Measurements from ENCODE around the gene XYLT1. TPM values are rescaled to one million over a fixed set of nuclear protein-coding genes. Genes with fewer than 3 reads are reported as not detected.

Gene XYLT1
- total and polyA plus RNA-seq, 8 donors, result 6.0 to 8.4 (median 7.3) TPM

GRCh38 chr16:17348042-17348783 is 122.5 kb downstream of the XYLT1 start:
- TF ChIP-seq CTCF (IDR thresholded peaks at IDR 0.05), result no peak
- H3K9me3 ChIP-seq, result no peaks in the 10 kb centered on the region
- H3K36me3 ChIP-seq, result no peaks in the 10 kb centered on the region
- DNase-seq, result no peak
- H3K27ac ChIP-seq, result peak overlapping the region in 1 of 2 donors; percentile 15
- peaks cover 0 to 90% of the 10 kb centered on the region in 2 donors for H3K4me1 ChIP-seq
- intact Hi-C loops (cut with DNase I), result no loop called here
- no peak overlapping the region for H3K4me3 ChIP-seq
- no peak for ATAC-seq
- H3K27me3 ChIP-seq, result no peaks in the 10 kb centered on the region

- no peak for DNase-seq
- TF ChIP-seq CTCF (IDR thresholded peaks at IDR 0.05), result no peak
- no peak for ATAC-seq
- Histone ChIP-seq H3K27ac (no peak overlapping the region), H3K4me1 (peaks cover 0 to 95% of the 10 kb centered on the region in 2 donors), H3K9me3 (no peaks in the 10 kb centered on the region), H3K36me3 (no peaks in the 10 kb centered on the region), H3K27me3 (no peaks in the 10 kb centered on the region), H3K4me3 (no peak overlapping the region)
- intact Hi-C loops (cut with DNase I), result no loop called here
Measured at GRCh38 chr16:17347624-17348023, 123.1 kb downstream of the XYLT1 start.

GRCh38 chr16:17346621-17347569 is 123.9 kb downstream of the XYLT1 start:
- no peak overlapping the region for H3K27ac ChIP-seq
- DNase-seq, result no peak

GRCh38 chr16:17345043-17345442 is 125.7 kb downstream of the XYLT1 start:
- peak; percentile 42 for ATAC-seq
- peaks cover 0 to 95% of the 10 kb centered on the region in 2 donors for H3K4me1 ChIP-seq
- H3K4me3 ChIP-seq, result no peak overlapping the region
- intact Hi-C loops (cut with DNase I), result no loop called here
- H3K9me3 ChIP-seq, result no peaks in the 10 kb centered on the region
- no peak for TF ChIP-seq CTCF (IDR thresholded peaks at IDR 0.05)
- peak in 1 of 4 donors; percentile 75 for DNase-seq
- no peak overlapping the region for H3K27ac ChIP-seq
- no peaks in the 10 kb centered on the region for H3K36me3 ChIP-seq
- H3K27me3 ChIP-seq, result no peaks in the 10 kb centered on the region

More at GRCh38 chr16:17346621-17347569, 123.9 kb downstream of the XYLT1 start:
- ATAC-seq, result no peak
- Histone ChIP-seq H3K27me3 (no peaks in the 10 kb centered on the region), H3K4me3 (no peak overlapping the region), H3K9me3 (no peaks in the 10 kb centered on the region), H3K36me3 (no peaks in the 10 kb centered on the region), H3K4me1 (peaks cover 0 to 98% of the 10 kb centered on the region in 2 donors)
- TF ChIP-seq CTCF (IDR thresholded peaks at IDR 0.05), result no peak
- intact Hi-C loops (cut with DNase I), result no loop called here

- DNase-seq (no peak), ATAC-seq (peak; percentile 16)
- Histone ChIP-seq H3K36me3 (no peaks in the 10 kb centered on the region), H3K9me3 (no peaks in the 10 kb centered on the region), H3K4me3 (no peak overlapping the region), H3K27me3 (no peaks in the 10 kb centered on the region), H3K27ac (no peak overlapping the region), H3K4me1 (peaks cover 0 to 83% of the 10 kb centered on the region in 2 donors)
- intact Hi-C loops (cut with DNase I), result no loop called here
- TF ChIP-seq CTCF (IDR thresholded peaks at IDR 0.05), result no peak
Measured at GRCh38 chr16:17343728-17344127, 127.0 kb downstream of the XYLT1 start.
